NCI-H69 (cell line): ENCODE results near the gene SEC31B.
A peak's percentile ranks its signal among the peaks of the same experiment; 100 is the strongest.

Source experiments
- DNase-seq: peaks from one replicate; lab custom pipeline; 2025; lab: John Stamatoyannopoulos, UW

SEC31B gene

GRCh38 chr10:100490531-100490930 lies 29.1 kb downstream of the SEC31B start:
- DNase-seq = no peak

DNA sequence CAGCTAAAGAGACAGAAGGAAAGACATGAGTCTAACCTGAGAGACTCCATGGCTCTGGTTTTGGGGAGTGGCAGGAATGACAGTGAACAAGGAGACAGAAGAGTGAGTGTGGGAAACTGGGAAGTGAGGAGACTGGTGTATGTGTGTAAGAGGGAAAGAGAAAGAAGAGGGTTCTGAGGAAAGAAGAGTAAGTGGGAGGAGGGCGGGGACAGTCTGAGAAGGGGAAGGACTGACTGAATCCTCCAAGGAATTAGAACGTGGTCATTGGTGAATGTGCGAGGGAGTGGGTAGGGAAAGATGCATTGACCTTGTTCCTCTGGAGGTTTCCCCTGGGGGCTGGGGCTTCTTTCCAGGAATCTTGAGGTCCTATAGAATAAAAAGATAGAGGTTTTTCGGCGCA lies 30.3 kb downstream of the SEC31B start:
- no peak for DNase-seq

- DNase-seq = no peak
Measured at GRCh38 chr10:100487529-100487928, 32.1 kb downstream of the SEC31B start.

DNA sequence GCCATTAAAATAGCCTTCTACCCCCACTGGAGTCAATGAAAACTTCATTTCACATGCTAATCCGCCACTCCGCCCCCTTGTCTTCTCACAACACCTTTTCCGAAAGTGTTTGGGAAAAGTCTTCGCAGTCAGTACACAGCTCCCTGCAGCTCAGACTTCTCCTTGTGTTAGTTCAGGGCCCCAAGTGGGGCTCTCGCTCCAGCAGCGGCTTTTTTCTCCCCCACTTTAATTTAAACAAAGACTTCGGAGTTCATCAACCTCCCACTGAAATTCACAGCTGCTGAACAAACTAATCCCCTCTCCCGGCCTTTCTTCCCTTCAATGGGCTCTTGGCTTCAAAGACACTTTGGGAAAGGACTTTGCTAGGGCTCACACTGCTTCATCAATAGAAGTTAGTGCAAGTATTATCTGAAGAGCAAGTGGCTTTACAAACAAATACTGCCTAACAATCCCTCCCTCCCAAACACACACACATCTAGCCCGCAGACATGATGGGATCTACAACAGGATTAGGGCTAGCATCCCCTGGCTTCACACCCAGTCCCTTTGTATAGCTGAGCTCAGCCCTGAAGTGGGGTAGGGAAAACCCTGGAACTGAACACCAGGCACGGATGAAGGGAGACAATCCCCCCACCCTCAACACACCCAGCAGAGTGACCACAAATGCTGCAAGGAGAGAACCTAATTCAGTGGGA lies 33.7 kb downstream of the SEC31B start:
- no peak for DNase-seq

- DNase-seq = no peak
Measured at GRCh38 chr10:100485366-100485765, 34.3 kb downstream of the SEC31B start.

DNA sequence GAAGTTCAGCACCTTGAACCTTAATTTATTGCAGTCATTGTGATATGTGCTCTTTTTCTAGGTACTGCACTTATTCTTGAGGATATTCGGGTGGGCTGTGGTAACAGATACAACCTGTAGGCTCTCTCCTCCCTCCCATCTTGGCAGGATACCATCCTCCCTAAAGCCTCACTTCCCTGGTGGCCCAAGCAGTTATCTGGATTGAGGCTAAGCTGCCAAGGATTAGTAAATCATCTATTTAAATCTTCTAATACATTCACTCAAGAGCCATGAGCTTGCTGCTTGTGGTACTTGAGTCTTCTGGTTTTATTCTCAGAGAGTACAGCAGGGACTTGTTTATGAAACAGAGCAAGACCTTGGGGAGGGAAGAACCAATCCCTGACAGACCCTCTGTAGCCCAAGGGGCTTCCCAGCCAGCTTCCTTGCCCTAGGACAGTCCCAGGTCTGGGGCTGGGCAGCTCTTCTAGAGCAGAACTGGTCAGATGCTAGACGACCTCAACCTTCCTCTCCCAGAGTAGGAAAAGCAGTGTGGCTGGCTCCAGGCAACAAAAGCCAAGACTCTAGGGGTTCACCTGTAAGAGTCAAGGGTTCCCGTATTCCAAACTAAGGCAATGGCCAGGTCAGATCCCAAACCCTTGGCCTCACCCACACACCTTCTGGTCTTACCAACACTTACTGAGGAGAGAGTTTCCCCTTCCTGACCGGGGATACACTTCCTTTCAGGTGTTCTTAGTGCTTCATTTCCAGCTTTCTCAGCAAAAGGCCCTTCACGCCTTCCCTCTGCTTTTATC lies 35.6 kb downstream of the SEC31B start:
- DNase-seq = no peak

DNA sequence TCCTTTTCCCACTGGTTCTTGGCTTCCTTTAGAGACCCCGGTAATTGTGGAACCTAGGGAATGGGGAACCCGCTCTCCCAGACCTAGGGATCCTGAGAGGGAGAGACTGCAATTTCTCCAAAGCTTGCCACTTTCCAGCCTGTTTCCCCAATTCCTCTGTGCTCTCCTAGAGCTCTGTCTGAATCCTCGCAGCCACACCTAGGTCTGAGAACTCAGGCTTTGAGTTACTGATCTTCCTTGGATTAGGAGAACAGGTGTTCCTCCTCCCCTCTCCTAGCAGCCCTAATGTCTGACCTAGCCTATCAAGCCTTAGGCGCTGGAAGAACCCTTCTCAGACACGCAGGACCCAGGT lies 36.9 kb downstream of the SEC31B start:
- DNase-seq = peak; percentile 46

DNA sequence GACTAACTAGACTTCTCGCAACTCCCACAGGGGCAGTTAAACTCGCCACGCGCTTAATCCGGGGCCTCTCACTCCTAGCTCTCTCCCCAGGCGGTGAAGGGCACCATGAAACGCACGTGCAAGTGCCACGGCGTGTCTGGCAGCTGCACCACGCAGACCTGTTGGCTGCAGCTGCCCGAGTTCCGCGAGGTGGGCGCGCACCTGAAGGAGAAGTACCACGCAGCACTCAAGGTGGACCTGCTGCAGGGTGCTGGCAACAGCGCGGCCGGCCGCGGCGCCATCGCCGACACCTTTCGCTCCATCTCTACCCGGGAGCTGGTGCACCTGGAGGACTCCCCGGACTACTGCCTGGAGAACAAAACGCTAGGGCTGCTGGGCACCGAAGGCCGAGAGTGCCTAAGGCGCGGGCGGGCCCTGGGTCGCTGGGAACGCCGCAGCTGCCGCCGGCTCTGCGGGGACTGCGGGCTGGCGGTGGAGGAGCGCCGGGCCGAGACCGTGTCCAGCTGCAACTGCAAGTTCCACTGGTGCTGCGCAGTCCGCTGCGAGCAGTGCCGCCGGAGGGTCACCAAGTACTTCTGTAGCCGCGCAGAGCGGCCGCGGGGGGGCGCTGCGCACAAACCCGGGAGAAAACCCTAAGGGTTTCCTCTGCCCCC lies 37.4 kb downstream of the SEC31B start:
- DNase-seq = peak; percentile 73

GRCh38 chr10:100481462-100482081 lies 38.1 kb downstream of the SEC31B start:
- peak; percentile 75 for DNase-seq

DNA sequence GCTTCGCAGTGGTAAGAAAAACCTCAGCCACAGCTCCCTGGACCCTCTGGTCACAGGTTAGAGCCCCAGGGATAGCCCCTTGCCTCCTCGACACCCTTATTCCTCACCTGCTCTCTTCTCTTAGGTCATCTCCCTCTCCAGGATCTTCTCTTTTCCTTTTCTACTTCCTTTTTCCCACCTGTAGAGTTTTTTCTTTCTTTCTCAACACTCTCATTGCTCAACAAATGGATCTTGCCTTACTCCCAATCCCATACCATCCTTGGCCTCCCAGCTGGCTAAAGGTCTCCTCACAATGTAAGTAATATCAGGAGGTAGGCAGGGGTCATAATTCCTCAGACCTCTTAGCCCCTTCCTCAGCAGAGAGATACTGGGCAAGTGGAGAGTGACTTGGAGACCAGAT lies 39.7 kb downstream of the SEC31B start:
- DNase-seq = no peak

DNA sequence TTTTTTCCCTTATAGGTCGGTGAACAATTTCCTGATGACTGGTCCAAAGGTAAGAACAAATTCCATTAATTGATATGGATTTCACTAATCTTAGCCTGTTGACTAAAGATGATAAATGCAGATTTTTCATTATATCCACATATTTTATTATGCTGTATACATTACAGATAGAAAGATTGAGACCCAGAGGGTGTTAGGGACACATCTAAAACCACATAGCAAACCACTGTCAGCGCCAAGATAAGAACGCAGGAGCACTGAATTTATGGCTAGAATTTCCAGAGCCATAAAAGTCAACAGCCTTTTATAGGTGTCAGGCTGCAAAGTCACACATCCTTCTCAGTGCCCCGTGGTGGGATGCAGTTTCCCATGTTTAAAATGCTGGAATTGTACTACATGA lies 40.6 kb downstream of the SEC31B start:
- DNase-seq = no peak

GRCh38 chr10:100477970-100478369 lies 41.7 kb downstream of the SEC31B start:
- DNase-seq = no peak

GRCh38 chr10:100470367-100470766 lies 49.3 kb downstream of the SEC31B start:
- DNase-seq = no peak

GRCh38 chr10:100469756-100470155 lies 49.9 kb downstream of the SEC31B start:
- DNase-seq = no peak

- no peak for DNase-seq
Measured at GRCh38 chr10:100468978-100469377, 50.7 kb downstream of the SEC31B start.

GRCh38 chr10:100468322-100468721 lies 51.3 kb downstream of the SEC31B start:
- no peak for DNase-seq

- DNase-seq = no peak
Measured at GRCh38 chr10:100462709-100463108, 57.0 kb downstream of the SEC31B start, which contains the start of gene WNT8B. Gene WNT8B (plus strand): TSS chr10:100463009. CDS start chr10:100463169, 160 bp downstream.

GRCh38 chr10:100448951-100449350 lies 70.7 kb downstream of the SEC31B start:
- DNase-seq = no peak

- DNase-seq = no peak
Measured at GRCh38 chr10:100447663-100448062, 72.0 kb downstream of the SEC31B start.

- no peak for DNase-seq
Measured at GRCh38 chr10:100446130-100446761, 73.4 kb downstream of the SEC31B start.

- DNase-seq = no peak
Measured at GRCh38 chr10:100442548-100442947, 77.1 kb downstream of the SEC31B start.

DNA sequence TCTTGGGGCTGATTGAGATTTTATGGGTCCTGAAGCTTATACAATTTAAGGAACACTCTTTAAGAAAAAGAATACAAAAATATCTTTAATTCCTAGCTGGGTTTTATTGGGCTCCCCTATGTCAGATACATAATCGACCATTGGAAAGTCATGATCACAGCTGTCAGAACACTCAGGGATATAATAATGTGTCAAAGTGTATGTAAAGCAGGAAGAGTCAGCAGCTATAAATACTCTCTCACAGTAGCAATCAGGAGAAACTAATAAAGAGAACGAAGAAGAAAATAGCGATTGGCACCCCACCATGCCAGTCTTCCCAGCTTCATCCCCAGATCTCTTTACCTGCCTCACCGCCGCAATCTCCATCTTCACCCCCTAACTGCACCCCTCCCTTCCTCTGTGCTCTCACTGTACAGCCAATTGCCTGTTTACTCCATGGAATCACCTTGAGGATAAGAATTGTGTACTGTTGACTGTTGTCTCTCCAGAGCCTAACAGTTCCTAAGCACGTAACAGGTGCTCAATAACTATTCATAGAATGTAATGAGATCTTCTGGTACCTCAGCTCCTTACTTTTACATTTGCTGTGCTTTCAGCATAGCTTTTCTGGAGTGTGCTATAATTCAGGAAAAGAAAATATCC lies 80.9 kb downstream of the SEC31B start:
- DNase-seq = no peak
